Left renal cortex interstitium (tissue), 4 donors: ENCODE data around the gene SV2A. TPM values are rescaled to one million over a fixed set of nuclear protein-coding genes. Genes with fewer than 3 reads are reported as not detected.
"Not testable (repeated sequence)": the region's sequence is repeated elsewhere in the genome, so short reads cannot be mapped to it uniquely, and the experiment has no call there.

ENCODE experiments used
- DNase-seq, 4 donors: peaks; one replicate each; pipeline ENCODE4 v3.0.0-alpha.2; 2013; ENCODE audit warnings: low read depth in 4 of 4, low spot score in 2 of 4, missing footprints in 1 of 4
- polyA plus RNA-seq, 4 donors: library from polyadenylated mRNA; unstranded; fragments of 120-200 nt; gene quantifications; one replicate each; pipeline ENCODE4 v1.2.1, GENCODE V29; 2013; ENCODE audit not compliant: insufficient read length in 4 of 4

The SV2A gene
- polyA plus RNA-seq, 4 donors = 7.7 to 8.7 (median 8.3) TPM

- peak; percentile 92 to 98 (median 96) for DNase-seq
Observed at GRCh38 chr1:149887456-149888246, 30.0 kb downstream of the SV2A start.

- DNase-seq = not testable (repeated sequence)
Observed at GRCh38 chr1:149887196-149887455, 30.5 kb downstream of the SV2A start.

GRCh38 chr1:149886396-149887195 is 31.0 kb downstream of the SV2A start:
- DNase-seq = peak; percentile 97 to 99 (median 98)

- not testable (repeated sequence) for DNase-seq
Observed at GRCh38 chr1:149886121-149886395, 31.6 kb downstream of the SV2A start.

- DNase-seq = peak in 3 of 4 donors; percentile 79 to 85 (median 80)
Observed at GRCh38 chr1:149885339-149886120, 32.1 kb downstream of the SV2A start.

GRCh38 chr1:149884433-149885338 is 33.0 kb downstream of the SV2A start:
- DNase-seq = peak in 1 of 4 donors; percentile 50

GRCh38 chr1:149883598-149884247 is 33.9 kb downstream of the SV2A start:
- DNase-seq = no peak

GRCh38 chr1:149881876-149882275 is 35.8 kb downstream of the SV2A start:
- DNase-seq = no peak

GRCh38 chr1:149879556-149879955 is 38.1 kb downstream of the SV2A start:
- DNase-seq = no peak

GRCh38 chr1:149877211-149877946 is 40.3 kb downstream of the SV2A start:
- DNase-seq = no peak

GRCh38 chr1:149873060-149873459 is 44.6 kb downstream of the SV2A start:
- not testable (repeated sequence) for DNase-seq

GRCh38 chr1:149866887-149867286 is 50.8 kb downstream of the SV2A start:
- DNase-seq = not testable (repeated sequence)

- DNase-seq = not testable (repeated sequence)
Observed at GRCh38 chr1:149861497-149862054, 56.1 kb downstream of the SV2A start.

- DNase-seq = not testable (repeated sequence)
Observed at GRCh38 chr1:149860684-149861496, 56.8 kb downstream of the SV2A start.

GRCh38 chr1:149860271-149860670 is 57.4 kb downstream of the SV2A start:
- DNase-seq = not testable (repeated sequence)
